ENCODE measurements around the gene BCAS3. TPM values are rescaled to one million over a fixed set of nuclear protein-coding genes. Genes with fewer than 3 reads are reported as not detected.

BCAS3 gene
- total RNA-seq, 1 donor from 2014 or later: 14.5 TPM

- Histone ChIP-seq H3K9me3 (ENCODE audit: insufficient read depth, low read depth, low read length) (no peaks in the 10 kb centered on the region), H3K27ac (ENCODE audit: low read depth, low read length) (no peak overlapping the region), H3K27me3 (ENCODE audit: insufficient read depth, low read length) (no peaks in the 10 kb centered on the region), H3K79me2 (ENCODE audit: insufficient read depth, low read length) (no peaks in the 10 kb centered on the region), H4K20me1 (ENCODE audit: insufficient read depth, low read length) (no peaks in the 10 kb centered on the region), H3K4me3 (ENCODE audit: insufficient read depth, low read depth, low read length) (no peak overlapping the region), H3K4me1 (ENCODE audit: insufficient read depth, low read length) (no peaks in the 10 kb centered on the region), H3K4me2 (ENCODE audit: low read length) (no peak overlapping the region), H2AFZ (ENCODE audit: low read depth, low read length) (no peak overlapping the region), H3K9ac (ENCODE audit: low read length) (no peak overlapping the region), H3K36me3 (ENCODE audit: insufficient read depth, low read length) (no peaks in the 10 kb centered on the region)
- no peaks in the 10 kb centered on the region for H3K9me3 Mint-ChIP-seq (ENCODE audit: unreplicated experiment)
- no peak overlapping the region for H3K4me3 Mint-ChIP-seq (ENCODE audit: unreplicated experiment)
- TF ChIP-seq EZH2 (IDR thresholded peaks at IDR 0.05; ENCODE audit: insufficient read depth, low read length) (no peak), CTCF (IDR thresholded peaks at IDR 0.05; ENCODE audit: insufficient read depth, low read depth, low read length) (no peak)
- no peak overlapping the region for H3K27ac Mint-ChIP-seq (ENCODE audit: unreplicated experiment)
- DNase-seq (ENCODE audit: low read depth) (no peak), FAIRE-seq (no peak)
- peaks cover 12% of the 10 kb centered on the region for H3K4me1 Mint-ChIP-seq (ENCODE audit: low read depth, unreplicated experiment)
- no peaks in the 10 kb centered on the region for H3K36me3 Mint-ChIP-seq (ENCODE audit: low read depth, unreplicated experiment)
- no peaks in the 10 kb centered on the region for H3K27me3 Mint-ChIP-seq (ENCODE audit: low read depth, unreplicated experiment)
Observed at GRCh38 chr17:61070649-61071048, 393.0 kb downstream of the BCAS3 start.

GRCh38 chr17:61072648-61073047 is 395.0 kb downstream of the BCAS3 start:
- Mint-ChIP-seq H3K27ac (ENCODE audit: unreplicated experiment) (no peak overlapping the region), H3K4me1 (ENCODE audit: low read depth, unreplicated experiment) (peaks cover 12% of the 10 kb centered on the region), H3K9me3 (ENCODE audit: unreplicated experiment) (no peaks in the 10 kb centered on the region), H3K27me3 (ENCODE audit: low read depth, unreplicated experiment) (no peaks in the 10 kb centered on the region), H3K36me3 (ENCODE audit: low read depth, unreplicated experiment) (no peaks in the 10 kb centered on the region), H3K4me3 (ENCODE audit: unreplicated experiment) (no peak overlapping the region)
- no peaks in the 10 kb centered on the region for H4K20me1 ChIP-seq (ENCODE audit: insufficient read depth, low read length)
- peaks cover 6% of the 10 kb centered on the region for H3K4me1 ChIP-seq (ENCODE audit: insufficient read depth, low read length)
- H3K27me3 ChIP-seq (ENCODE audit: insufficient read depth, low read length): no peaks in the 10 kb centered on the region
- H2AFZ ChIP-seq (ENCODE audit: low read depth, low read length): no peak overlapping the region
- no peak overlapping the region for H3K4me2 ChIP-seq (ENCODE audit: low read length)
- no peaks in the 10 kb centered on the region for H3K9me3 ChIP-seq (ENCODE audit: insufficient read depth, low read depth, low read length)
- no peak overlapping the region for H3K27ac ChIP-seq (ENCODE audit: low read depth, low read length)
- H3K9ac ChIP-seq (ENCODE audit: low read length): no peak overlapping the region
- H3K36me3 ChIP-seq (ENCODE audit: insufficient read depth, low read length): no peaks in the 10 kb centered on the region
- DNase-seq (ENCODE audit: low read depth) (peak; percentile 51), FAIRE-seq (no peak)
- no peaks in the 10 kb centered on the region for H3K79me2 ChIP-seq (ENCODE audit: insufficient read depth, low read length)
- TF ChIP-seq EZH2 (IDR thresholded peaks at IDR 0.05; ENCODE audit: insufficient read depth, low read length) (no peak), CTCF (IDR thresholded peaks at IDR 0.05; ENCODE audit: insufficient read depth, low read depth, low read length) (no peak)
- no peak overlapping the region for H3K4me3 ChIP-seq (ENCODE audit: insufficient read depth, low read depth, low read length)

GRCh38 chr17:61073131-61073530 is 395.5 kb downstream of the BCAS3 start:
- H3K9me3 ChIP-seq (ENCODE audit: insufficient read depth, low read depth, low read length): no peaks in the 10 kb centered on the region
- DNase-seq (ENCODE audit: low read depth) (no peak), FAIRE-seq (no peak)
- no peaks in the 10 kb centered on the region for H3K79me2 ChIP-seq (ENCODE audit: insufficient read depth, low read length)
- no peak overlapping the region for H2AFZ ChIP-seq (ENCODE audit: low read depth, low read length)
- no peaks in the 10 kb centered on the region for H3K36me3 ChIP-seq (ENCODE audit: insufficient read depth, low read length)
- no peak overlapping the region for H3K9ac ChIP-seq (ENCODE audit: low read length)
- Mint-ChIP-seq H3K27ac (ENCODE audit: unreplicated experiment) (no peak overlapping the region), H3K4me3 (ENCODE audit: unreplicated experiment) (no peak overlapping the region), H3K9me3 (ENCODE audit: unreplicated experiment) (no peaks in the 10 kb centered on the region), H3K27me3 (ENCODE audit: low read depth, unreplicated experiment) (no peaks in the 10 kb centered on the region), H3K4me1 (ENCODE audit: low read depth, unreplicated experiment) (peaks cover 12% of the 10 kb centered on the region), H3K36me3 (ENCODE audit: low read depth, unreplicated experiment) (no peaks in the 10 kb centered on the region)
- H3K27me3 ChIP-seq (ENCODE audit: insufficient read depth, low read length): no peaks in the 10 kb centered on the region
- H4K20me1 ChIP-seq (ENCODE audit: insufficient read depth, low read length): no peaks in the 10 kb centered on the region
- no peak overlapping the region for H3K4me2 ChIP-seq (ENCODE audit: low read length)
- H3K4me3 ChIP-seq (ENCODE audit: insufficient read depth, low read depth, low read length): no peak overlapping the region
- TF ChIP-seq CTCF (IDR thresholded peaks at IDR 0.05; ENCODE audit: insufficient read depth, low read depth, low read length) (no peak), EZH2 (IDR thresholded peaks at IDR 0.05; ENCODE audit: insufficient read depth, low read length) (no peak)
- H3K4me1 ChIP-seq (ENCODE audit: insufficient read depth, low read length): peaks cover 6% of the 10 kb centered on the region
- no peak overlapping the region for H3K27ac ChIP-seq (ENCODE audit: low read depth, low read length)
